Measurements from ENCODE around the gene FKBP11. TPM values are rescaled to one million over a fixed set of nuclear protein-coding genes. Genes with fewer than 3 reads are reported as not detected.
A peak's percentile ranks its signal among the peaks of the same experiment; 100 is the strongest.

The FKBP11 gene
- total and polyA plus RNA-seq, 2 of the 13 experiments (the other 11 are each of a cell fraction or from before 2014, with no cell fraction given), result 15.5 to 19.4 TPM

DNA sequence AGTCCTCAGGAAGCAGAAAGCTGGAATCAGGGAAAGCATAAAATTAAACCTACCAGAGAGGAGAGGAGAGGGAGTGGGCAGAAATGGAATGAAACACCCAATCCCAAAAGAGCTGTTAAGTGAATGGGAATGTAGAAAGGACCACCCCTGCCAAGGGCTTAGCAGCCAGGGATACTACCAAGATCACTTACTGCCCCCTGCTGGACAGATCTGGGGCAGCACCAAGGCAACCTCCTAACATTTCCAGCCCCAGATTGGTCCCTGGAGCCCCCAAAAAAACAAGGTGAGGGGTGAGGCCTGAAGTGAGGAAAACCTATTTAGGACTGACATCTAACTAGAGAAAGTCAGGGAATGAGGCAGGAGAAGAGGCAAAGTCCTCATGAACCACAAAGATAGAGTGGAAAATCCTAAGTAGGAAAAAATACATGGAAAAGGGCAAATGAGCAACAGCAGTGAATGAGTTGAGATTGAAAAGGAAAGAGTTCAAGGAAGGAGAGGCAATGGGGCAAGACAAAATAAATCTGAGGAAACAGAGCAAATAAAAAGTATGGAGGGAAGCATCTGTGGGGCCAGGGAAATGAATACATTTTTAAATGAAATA, 11.2 kb upstream of the FKBP11 start (continued):
- TF ChIP-seq, protein P1, sequence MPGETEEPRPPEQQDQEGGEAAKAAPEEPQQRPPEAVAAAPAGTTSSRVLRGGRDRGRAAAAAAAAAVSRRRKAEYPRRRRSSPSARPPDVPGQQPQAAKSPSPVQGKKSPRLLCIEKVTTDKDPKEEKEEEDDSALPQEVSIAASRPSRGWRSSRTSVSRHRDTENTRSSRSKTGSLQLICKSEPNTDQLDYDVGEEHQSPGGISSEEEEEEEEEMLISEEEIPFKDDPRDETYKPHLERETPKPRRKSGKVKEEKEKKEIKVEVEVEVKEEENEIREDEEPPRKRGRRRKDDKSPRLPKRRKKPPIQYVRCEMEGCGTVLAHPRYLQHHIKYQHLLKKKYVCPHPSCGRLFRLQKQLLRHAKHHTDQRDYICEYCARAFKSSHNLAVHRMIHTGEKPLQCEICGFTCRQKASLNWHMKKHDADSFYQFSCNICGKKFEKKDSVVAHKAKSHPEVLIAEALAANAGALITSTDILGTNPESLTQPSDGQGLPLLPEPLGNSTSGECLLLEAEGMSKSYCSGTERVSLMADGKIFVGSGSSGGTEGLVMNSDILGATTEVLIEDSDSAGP (CRISPR knock-in tag; IDR thresholded peaks at IDR 0.05; ENCODE audit: borderline replicate concordance), result no peak
- TF ChIP-seq ZNF24 (IDR thresholded peaks at IDR 0.05) (no peak), STAG1 (CRISPR knock-in tag; IDR thresholded peaks at IDR 0.05) (peak; percentile 81), ZNF331 (CRISPR knock-in tag; IDR thresholded peaks at IDR 0.05) (0 out of 2 replicates have a peak, but pooled peaks have one; percentile 15), ERF (CRISPR knock-in tag; IDR thresholded peaks at IDR 0.05) (0 out of 2 replicates have a peak, but pooled peaks have one; percentile 28), KDM2A (CRISPR knock-in tag; IDR thresholded peaks at IDR 0.05; ENCODE audit: borderline replicate concordance, low read depth) (0 out of 2 replicates have a peak, but pooled peaks have one; percentile 25), TEAD3 (CRISPR knock-in tag; optimal IDR thresholded peaks at IDR 0.05; ENCODE audit: borderline replicate concordance) (peak; percentile 9), NONO (IDR thresholded peaks at IDR 0.05) (no peak), NONO (CRISPR knock-in tag; conservative IDR thresholded peaks at IDR 0.05) (no peak)
- TF ChIP-seq, protein P2, sequence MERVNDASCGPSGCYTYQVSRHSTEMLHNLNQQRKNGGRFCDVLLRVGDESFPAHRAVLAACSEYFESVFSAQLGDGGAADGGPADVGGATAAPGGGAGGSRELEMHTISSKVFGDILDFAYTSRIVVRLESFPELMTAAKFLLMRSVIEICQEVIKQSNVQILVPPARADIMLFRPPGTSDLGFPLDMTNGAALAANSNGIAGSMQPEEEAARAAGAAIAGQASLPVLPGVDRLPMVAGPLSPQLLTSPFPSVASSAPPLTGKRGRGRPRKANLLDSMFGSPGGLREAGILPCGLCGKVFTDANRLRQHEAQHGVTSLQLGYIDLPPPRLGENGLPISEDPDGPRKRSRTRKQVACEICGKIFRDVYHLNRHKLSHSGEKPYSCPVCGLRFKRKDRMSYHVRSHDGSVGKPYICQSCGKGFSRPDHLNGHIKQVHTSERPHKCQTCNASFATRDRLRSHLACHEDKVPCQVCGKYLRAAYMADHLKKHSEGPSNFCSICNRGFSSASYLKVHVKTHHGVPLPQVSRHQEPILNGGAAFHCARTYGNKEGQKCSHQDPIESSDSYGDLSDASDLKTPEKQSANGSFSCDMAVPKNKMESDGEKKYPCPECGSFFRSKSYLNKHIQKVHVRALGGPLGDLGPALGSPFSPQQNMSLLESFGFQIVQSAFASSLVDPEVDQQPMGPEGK (CRISPR knock-in tag; IDR thresholded peaks at IDR 0.05), result 0 out of 2 replicates have a peak, but pooled peaks have one; percentile 12
- TF ChIP-seq, protein P3, sequence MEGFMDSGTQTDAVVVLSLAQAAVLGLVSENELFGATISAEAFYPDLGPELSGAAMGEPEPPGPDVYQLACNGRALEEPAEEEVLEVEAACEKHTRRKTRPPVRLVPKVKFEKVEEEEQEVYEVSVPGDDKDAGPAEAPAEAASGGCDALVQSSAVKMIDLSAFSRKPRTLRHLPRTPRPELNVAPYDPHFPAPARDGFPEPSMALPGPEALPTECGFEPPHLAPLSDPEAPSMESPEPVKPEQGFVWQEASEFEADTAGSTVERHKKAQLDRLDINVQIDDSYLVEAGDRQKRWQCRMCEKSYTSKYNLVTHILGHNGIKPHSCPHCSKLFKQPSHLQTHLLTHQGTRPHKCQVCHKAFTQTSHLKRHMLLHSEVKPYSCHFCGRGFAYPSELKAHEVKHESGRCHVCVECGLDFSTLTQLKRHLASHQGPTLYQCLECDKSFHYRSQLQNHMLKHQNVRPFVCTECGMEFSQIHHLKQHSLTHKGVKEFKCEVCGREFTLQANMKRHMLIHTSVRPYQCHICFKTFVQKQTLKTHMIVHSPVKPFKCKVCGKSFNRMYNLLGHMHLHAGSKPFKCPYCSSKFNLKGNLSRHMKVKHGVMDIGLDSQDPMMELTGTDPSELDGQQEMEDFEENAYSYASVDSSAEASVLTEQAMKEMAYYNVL (CRISPR knock-in tag; IDR thresholded peaks at IDR 0.05; ENCODE audit: borderline replicate concordance), result no peak
- TF ChIP-seq, protein P4, sequence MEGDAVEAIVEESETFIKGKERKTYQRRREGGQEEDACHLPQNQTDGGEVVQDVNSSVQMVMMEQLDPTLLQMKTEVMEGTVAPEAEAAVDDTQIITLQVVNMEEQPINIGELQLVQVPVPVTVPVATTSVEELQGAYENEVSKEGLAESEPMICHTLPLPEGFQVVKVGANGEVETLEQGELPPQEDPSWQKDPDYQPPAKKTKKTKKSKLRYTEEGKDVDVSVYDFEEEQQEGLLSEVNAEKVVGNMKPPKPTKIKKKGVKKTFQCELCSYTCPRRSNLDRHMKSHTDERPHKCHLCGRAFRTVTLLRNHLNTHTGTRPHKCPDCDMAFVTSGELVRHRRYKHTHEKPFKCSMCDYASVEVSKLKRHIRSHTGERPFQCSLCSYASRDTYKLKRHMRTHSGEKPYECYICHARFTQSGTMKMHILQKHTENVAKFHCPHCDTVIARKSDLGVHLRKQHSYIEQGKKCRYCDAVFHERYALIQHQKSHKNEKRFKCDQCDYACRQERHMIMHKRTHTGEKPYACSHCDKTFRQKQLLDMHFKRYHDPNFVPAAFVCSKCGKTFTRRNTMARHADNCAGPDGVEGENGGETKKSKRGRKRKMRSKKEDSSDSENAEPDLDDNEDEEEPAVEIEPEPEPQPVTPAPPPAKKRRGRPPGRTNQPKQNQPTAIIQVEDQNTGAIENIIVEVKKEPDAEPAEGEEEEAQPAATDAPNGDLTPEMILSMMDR (CRISPR knock-in tag; IDR thresholded peaks at IDR 0.05), result peak; percentile 89
- TF ChIP-seq, protein P5, sequence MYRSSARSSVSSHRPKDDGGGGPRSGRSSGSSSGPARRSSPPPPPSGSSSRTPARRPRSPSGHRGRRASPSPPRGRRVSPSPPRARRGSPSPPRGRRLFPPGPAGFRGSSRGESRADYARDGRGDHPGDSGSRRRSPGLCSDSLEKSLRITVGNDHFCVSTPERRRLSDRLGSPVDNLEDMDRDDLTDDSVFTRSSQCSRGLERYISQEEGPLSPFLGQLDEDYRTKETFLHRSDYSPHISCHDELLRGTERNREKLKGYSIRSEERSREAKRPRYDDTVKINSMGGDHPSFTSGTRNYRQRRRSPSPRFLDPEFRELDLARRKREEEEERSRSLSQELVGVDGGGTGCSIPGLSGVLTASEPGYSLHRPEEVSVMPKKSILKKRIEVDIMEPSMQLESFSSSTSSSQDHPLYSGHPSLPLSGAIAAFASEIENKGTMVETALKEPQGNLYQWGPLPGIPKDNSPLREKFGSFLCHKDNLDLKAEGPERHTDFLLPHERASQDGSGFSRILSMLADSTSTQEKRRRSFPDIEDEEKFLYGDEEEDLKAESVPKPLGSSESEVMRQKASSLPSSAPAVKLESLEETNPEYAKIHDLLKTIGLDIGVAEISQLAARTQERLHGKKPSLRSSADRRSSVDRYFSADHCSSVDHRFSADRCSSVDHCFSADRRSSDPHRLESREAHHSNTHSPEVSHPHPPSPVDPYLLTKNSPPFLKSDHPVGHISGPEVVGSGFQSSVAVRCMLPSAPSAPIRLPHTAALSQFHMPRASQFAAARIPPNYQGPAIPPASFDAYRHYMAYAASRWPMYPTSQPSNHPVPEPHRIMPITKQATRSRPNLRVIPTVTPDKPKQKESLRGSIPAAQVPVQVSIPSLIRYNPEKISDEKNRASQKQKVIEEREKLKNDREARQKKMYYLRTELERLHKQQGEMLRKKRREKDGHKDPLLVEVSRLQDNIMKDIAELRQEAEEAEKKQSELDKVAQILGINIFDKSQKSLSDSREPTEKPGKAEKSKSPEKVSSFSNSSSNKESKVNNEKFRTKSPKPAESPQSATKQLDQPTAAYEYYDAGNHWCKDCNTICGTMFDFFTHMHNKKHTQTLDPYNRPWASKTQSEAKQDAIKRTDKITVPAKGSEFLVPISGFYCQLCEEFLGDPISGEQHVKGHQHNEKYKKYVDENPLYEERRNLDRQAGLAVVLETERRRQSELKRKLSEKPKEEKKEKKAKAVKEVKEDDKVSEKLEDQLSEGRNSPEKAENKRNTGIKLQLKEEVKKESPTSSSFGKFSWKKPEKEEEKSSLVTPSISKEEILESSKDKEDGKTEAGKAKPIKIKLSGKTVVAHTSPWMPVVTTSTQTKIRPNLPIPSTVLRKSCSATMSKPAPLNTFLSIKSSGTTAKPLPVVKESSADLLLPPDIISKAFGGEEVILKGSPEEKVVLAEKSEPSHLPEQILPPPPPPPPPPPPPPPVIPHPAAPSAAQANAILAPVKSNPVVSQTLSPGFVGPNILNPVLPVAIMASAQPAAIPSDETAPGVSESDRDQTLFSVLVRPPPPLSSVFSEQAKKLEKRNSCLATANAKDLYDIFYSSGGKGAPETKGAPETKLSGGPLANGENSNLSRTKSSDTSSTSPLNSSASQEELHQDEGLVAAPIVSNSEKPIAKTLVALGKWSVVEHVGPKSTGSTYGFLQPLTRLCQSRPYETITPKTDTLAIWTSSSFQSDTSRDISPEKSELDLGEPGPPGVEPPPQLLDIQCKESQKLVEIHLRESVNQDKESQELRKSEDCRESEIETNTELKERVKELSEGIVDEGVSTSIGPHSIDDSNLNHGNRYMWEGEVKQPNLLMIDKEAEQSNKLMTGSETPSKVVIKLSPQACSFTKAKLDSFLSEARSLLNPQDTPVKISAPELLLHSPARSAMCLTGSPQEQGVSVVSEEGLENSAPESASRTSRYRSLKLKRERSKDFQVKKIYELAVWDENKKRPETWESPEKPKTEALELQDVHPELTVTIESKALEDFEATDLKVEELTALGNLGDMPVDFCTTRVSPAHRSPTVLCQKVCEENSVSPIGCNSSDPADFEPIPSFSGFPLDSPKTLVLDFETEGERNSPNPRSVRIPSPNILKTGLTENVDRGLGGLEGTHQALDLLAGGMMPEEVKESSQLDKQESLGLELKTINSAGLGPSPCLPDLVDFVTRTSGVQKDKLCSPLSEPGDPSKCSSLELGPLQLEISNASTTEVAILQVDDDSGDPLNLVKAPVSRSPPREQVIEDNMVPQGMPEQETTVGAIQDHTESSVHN (CRISPR knock-in tag; IDR thresholded peaks at IDR 0.05), result no peak
